CMK (cell line): Measurements from ENCODE around the gene FAM193A.
"Not testable (repeated sequence)": the region's sequence is repeated elsewhere in the genome, so short reads cannot be mapped to it uniquely, and the experiment has no call there.

ENCODE experiments used
- DNase-seq: peaks from one replicate; pipeline ENCODE4 v3.0.0-alpha.2; 2010; ENCODE audit warnings: low read depth

FAM193A gene

DNA sequence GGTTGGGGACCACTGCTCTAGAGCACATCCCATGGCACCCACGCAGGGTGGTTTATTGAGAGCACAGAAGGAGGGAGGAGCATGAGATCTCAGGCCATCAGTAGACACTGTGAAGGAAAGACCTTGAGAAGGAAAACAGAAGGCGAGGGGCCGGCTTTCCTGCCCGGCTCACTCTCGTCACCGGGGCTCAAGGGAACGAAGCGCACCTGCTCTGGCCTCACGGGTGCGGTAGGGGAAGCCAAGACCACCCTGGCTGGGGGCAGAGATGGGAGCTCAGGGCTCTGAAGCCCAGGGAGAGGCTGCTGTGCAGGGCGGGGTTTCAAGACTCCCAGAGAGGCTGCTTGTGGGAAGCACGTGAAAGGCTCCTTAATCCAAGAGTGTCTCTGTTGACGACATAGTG lies 113.8 kb downstream of the FAM193A start:
- no peak for DNase-seq

DNA sequence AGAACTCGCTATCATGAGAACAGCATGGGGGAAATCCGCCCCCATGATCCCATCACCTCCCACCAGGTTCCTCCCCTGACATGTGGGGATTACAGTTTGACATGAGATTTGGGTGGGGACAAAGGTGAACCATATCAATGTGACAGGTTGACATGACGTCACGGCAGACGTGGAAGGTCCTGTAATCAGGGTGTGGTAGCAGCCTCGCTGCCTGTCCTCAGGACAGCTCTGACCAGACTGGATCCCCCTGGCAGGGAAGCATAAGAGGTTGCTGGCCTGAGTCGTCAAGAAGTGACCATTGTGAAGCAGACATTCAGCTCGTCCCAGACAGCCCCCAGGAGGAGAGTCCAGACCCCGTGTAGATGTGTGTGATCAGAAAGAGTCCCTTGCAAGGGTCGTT lies 115.1 kb downstream of the FAM193A start:
- DNase-seq, result no peak

DNA sequence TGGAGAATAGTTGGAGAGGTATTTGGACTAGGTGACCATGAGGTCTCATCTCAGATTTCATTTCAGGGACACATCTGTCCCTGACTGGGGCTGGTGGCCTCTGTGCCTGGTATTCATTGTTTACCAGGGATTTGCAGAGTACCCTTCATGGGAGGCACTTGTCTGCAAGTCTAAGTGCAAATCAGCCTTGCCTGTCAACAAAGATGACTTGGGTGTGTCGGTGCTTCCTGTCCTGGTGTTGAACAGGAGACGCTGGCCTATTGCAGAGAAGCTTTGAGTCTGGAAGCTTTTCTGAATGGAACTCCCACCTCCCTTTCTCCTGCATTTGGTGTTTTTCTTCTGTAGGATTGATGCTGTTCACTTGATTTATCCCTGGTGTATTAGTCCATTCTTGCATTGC lies 115.6 kb downstream of the FAM193A start:
- no peak for DNase-seq

DNA sequence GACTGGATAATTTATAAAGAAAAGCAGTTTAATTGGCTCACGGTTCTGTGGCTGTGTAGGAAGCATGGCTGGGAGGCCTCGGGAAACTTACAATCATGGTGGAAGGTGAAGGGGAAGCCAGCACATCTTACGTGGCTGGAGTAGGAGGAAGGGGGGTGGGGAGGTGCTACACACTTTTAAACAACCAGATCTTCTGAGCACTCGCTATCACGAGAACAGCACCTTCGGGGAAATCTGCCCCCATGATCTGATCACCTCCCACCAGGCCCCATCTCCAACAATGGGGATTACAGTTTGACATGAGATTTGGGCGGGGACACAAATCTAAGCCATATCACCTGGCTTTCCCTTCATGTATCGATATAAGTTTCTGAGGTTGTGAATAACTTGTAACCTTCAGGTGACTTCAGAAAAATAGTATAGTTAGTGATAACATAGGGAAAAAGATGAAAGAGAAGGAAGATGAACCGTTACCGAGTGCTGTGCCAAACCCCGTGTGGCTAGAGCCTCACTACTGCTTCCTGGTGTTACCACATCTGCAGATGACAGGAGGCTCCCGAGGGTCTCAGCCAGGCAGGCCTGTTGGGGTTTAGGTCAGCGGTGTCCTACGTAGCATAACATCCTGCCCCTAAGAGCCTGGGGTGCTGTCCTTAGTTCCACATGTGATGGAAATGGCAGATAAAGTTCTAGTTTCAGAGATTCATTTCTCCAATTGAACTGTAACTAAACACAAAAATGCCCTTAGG lies 116.1 kb downstream of the FAM193A start:
- no peak for DNase-seq

DNA sequence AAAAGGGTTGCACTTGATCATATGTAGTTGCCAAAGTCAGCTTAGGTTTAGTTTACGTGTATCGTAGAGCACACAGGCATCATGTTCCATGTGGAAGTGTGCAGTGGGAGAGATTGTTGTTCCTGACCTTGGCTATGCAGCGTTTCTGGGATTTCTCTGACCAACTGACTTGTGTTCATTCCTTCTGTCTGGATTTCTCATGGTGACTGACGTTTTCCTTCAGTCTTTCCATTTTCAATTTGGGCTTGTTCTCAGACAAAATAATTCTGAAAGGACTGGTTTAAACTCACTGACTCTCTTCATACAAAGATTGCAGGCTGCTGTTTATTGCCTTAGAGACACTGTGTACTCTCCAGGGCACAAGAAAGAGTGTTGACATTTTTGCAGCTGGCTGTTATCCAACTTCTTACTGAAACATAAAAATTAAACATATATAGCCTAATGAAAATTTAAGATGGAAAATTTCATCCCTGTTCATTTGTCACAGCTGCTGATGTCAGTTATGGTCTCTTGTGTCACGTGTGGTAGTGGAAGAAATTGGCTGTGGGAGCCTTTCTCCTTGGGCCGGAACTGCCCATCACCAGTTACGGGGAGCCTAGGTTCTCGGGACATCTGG lies 124.3 kb downstream of the FAM193A start:
- DNase-seq, result no peak

DNA sequence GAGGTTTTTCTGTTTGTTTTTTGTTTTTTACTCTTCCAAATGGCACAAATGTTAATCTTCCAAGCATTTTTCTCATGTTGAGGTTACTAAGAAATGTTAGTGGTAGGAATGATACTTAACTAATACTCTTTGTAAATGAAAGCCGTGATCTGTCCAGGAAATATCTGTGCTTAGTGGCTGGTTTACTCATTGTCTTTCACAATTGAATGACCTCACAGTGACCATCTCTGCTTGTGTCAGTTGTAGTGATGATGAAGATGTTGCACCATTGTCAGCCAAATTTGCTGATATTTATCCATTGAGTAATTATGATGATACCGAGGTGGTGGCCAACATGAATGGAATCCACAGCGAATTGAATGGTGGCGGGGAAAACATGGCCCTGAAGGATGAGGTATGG lies 126.2 kb downstream of the FAM193A start:
- DNase-seq, result no peak

DNA sequence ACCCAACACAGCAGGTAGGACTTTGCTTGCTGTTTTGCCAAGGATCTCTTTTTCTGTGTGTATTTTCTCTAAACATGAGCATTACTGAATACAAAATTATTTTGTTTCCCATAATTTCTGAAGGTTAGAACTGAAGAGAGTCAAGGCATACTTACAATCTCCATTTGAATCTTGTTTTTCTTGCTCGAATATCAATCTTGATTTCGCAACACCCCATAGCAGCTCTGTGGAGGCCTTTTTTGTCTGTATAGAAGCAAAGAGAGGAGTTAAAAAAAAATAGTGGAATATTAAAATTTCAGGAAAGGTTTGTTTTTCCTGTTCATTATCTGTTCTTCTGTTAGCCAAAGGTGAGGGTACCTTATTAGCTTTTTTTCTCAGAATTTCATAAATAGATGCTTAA lies 126.8 kb downstream of the FAM193A start:
- no peak for DNase-seq

DNA sequence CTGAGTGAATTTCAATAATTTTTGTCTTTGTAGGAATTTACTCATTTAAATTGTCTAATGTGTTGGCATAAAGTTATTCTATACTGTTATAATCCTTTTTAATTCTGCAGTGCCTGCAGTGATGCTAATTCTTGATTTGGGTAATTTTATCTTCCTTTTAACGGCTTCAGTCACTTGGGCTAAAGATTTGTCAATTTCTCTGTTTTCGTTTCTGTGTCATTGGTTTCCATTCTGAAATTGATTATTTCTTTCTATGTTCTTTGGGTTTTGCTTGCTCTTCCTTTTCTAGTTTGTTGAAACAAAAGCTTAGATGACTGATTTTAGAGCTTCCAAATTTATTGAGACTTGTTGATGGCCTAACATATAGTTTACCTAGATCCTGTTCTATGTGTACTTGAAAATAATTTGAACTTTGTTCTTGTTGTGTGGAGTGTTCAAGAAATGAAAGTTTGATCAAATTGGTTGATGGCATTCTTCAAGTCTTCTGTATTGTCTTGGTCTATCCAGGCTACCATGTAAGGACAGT lies 130.3 kb downstream of the FAM193A start:
- DNase-seq, result no peak

DNA sequence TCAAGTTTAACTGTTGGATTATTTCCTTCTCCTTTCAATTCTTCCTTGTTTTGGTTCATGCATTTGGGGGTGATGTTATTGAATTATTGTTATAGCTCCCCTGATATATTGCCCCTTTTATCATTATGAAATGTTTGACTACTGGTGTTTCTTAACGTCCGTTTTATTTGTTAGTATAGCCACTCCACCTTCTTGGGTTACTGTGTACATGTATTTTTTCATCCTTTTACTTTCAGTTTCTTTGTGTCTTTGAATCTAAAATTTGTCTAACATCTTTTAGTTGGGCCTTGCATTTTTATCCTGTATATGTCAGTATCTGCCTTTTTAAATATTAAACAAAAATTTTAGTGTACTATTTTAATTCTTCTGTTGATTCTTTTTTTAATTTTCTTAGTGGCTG lies 131.0 kb downstream of the FAM193A start:
- no peak for DNase-seq

DNA sequence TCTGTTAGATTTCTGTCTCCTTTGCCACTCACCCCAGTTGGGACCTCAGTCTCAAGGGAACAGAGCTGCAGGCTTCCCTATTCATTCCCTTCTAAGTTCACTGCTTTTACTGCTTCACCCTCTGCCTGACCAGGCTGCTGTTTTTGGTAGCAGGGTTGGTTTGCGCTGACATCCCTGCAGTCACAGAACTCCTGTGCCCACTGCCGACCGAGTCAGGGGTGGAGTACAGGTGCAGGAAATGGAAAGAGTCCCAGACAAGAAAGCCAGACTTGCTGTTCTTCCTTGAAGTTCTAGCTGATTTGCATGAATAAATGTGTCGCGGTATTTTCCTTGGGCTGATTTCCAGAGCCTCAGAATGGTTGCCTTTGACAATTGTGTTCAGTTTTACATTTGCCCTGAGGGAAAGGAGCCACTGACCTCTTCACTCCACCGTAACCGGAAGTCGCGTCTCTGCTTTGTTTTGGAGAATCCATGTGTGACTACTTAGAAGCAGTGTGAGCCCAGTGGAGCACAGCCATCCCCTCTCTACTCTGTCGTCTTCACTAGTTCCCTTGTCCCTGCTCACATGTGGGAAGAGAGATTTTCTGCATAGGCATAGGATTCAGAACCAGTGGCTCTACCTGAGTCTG lies 134.9 kb downstream of the FAM193A start:
- DNase-seq, result no peak

DNA sequence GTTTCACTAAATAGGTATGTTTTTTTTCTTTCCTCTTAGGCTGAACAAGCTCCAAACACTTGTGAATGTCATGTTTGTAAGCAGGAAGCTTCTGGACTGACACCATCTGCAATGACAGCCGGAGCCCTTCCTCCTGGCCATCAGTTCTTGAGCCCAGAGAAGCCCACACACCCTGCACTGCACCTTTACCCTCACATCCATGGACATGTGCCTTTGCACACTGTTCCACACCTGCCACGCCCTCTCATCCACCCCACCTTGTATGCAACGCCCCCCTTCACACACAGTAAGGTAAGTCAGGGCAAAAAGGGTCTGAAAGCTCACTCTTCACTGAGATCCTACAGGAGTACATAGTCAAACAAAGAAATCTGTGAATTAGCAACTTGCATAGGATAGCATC lies 135.6 kb downstream of the FAM193A start:
- no peak for DNase-seq

DNA sequence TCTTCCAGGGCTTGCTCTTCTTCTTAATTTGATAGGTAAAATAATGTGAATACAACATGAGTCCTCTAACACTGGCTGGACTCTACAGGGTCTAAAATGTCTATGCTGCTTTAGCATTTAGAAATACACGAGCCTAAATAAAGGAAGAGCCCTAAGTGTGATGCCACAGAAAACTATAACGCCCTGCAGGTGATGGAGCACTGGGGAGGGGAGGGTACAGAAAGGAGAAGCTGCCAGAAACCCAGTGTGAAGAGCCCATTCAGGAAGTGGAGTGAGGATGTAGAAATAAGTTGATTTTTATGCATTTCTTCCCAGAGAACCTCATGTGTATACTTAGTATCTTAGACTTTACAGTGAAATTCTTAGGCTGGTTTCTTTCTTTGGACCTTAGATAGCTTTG lies 136.3 kb downstream of the FAM193A start:
- DNase-seq, result no peak

DNA sequence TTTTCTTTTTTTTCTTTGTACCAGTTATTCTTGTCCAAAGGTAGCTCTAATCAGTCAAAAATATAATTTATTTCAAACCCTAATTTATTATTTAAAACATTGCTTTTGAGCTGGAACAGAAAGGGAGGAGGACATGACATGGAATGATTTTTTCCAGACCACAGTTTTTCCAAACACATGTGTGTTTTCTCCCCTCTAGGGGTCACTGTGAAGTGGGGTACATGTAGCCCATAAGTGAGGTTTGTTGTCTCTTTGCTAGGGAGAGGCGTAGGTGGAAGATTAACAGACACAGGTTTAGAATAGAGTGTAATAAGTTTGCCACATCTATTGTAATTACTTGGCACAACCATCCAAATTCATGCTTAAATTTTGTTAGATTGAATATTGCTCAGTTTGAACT lies 136.7 kb downstream of the FAM193A start:
- DNase-seq, result no peak

DNA sequence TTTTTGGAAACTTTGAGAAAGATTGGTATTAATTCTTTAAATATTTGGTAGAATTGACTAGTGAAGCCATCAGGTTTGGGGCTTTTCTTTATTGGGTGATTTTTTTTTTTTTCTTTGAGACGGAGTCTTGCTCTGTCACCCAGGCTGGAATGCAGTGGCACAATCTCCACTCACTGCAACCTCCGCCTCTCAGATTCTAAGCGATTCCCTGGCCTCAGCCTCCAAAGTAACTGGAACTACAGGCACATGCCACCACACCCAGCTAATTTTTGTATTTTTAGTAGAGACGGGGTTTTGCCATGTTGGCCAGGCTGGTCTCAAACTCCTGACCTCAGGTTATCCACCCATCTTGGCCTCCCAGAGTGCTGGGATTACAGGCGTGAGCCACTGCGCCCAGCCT lies 143.3 kb downstream of the FAM193A start:
- not testable (repeated sequence) for DNase-seq

DNA sequence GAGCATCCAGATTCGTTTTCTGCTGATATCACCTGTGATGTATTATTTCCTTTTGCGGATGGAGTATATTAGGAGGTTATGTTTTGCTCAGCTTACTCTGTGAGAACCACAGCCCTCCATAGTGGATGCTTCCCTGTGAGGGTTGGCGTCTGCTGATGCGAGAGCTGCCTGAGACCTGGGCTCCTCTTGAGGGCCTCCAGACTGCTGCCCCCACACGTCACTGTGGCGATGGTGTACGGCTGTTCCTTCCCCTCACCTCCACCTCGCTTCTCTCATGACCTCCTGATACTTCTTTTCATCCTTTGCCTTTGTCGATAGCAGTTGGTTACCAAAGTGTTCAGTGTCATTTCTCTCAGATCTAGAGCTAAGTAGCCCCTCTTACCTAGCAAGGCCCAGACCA lies 148.0 kb downstream of the FAM193A start:
- no peak for DNase-seq

DNA sequence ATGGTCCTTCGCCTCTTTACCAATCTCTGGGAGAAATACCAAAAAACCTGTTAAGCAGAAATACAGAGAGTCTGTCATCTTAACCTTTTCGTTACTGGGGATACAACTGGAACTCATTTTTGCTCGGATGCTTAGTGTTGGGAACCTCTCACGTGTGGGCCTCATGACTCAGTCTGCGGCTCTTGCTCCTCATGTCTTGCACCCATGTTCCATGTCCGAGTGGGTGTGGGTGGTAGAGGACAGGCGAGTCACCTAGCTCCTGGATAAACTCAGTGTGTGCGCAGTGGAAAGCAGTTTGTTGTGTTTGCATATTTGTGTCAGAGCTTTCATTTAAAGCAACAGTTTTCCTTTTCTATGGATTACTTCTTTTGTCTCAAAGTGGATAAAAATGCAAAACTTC lies 149.1 kb downstream of the FAM193A start:
- DNase-seq, result no peak

DNA sequence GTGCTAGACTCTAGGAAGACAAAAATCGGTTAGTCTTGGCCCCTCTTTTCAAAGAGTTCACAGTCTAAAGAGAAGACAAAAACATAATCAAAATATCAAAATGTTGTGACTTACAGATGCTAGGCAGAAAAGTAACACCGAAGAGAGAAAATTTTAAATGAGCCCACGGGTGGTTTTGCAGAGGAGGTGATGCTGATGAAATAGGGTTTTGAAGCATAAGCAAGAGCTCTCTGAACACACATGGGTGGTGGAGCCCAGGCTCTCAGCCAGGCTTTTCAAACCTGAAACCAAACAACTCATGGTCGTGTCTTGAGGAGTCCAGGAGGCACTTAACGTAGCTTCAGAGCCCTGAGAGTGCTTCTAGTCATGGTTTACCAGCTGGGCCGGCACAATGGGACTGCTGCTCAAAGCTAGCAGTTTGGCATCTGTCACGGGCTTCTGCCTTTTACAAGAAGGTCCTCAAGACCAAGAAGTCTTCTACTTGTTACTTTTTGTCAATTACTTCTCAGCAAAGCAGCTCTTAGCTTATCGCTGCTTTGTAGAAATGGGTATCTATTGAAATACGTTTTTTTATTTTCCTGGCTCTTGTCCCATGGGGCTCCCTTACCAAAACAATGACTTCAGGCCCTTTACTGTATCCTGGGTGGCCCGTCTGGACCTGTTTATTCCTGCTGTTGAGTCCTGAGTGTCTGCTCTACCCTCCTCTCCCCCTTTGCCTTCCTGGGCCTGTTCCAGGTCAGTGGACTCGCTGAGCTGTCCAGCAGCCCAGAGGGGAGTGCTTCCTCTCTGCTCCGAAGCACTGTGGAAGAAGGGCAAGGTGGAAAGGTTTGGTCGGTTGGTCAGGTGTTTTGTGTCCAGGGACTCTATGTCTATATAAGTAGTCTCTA lies 150.2 kb downstream of the FAM193A start:
- DNase-seq, result no peak

DNA sequence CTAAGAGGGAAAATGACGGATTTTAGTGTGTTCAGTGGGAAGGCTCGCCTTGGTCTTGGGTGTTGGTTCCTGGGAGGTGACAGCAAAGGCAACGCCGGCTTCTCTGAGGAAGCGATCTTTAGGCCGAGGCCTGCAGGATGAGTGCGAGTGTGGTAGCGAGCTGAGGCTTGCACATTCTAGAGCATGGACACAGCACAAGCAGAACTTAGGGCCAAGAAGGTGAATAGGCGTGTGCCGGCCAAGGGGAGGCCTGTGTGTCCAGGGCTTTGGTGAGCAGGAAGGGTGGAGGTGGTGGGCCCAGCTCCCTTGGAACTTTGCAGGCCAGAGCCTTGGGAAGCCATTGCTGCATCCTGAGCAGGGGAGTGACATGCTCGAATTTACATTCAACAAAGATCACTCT lies 151.8 kb downstream of the FAM193A start:
- DNase-seq, result no peak

DNA sequence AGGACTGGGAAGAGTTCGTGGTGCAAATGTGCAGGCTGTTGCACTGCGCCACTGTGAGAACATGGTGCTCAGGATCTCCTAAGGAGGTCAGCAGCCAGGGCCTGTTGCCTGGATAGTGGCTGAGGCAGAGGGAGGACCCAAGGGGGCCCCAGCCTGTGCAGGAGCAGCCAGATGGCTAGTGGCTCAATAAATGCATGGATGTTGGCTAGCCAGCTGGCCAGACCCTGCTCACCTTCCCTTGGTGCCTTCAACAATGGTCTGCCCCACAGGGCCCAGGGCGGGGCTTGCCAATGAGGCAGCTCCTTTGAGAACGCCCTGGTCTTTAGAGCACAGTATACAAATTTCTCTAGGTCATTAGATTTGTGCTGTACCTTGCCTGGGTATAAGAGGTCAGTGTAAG lies 152.2 kb downstream of the FAM193A start:
- DNase-seq, result no peak

DNA sequence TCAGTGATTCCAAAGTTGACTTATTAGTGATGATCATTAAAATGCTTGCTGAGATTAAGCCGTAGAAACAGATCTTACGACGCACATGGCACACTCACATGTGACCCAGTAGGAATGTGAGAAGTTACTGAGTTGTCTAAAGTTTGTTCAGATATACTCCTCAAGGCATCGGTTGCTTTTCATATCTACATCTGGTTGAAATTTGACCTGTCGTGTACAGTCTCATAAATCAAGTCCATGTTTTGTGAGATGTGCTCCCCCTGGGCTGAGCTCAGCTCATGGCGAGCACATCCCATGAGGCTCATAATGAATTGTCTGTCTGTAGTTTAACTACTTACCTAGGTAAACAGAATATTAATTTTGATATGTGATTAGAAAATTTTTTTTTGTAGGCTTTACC lies 152.7 kb downstream of the FAM193A start:
- no peak for DNase-seq

DNA sequence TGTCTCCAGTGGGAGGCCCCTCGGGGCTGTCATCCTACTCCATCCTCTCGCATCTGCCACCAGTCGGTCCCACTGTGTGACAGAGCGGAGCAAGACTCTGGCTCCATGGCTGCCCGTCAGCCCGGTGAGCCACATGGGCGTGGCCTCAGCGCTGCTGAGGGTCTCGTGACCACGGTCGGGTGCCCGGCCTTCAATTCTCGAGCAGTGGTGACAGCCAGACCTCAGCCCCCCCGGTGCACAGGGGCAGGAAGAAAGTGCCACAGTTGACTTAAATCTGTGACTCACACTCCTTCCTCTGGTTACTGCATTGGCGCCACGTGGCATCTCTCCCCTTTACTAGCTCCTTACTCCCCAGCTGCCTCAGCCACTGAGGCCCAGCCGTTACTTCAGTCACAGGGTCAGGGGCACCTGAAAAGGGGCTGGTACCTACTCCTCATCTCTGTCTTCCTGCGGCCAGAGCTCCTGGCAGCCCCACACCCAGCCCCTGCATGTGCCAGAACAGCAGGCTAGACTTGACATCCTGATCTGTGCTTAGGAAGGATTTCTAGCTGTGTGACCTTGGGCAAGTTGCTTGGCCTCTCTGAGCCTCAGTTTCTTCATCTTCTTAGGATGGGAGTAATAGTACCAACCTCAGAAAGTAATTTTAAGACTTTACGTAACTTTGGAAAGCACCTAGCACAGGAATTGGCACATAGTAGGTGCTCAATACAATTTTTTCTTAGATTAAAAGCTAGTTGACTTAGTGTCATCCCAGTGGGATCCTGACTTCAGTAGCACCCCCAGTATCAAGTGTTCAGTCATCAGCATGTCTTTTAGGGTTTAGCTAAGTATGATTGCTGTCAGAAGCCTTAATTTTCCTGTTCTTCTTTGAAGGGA lies 153.6 kb downstream of the FAM193A start:
- DNase-seq, result no peak
